ENCODE measurements around the gene TXNDC16. TPM values are rescaled to one million over a fixed set of nuclear protein-coding genes. Genes with fewer than 3 reads are reported as not detected.
A peak's percentile ranks its signal among the peaks of the same experiment; 100 is the strongest.
"Not testable (repeated sequence)": the region's sequence is repeated elsewhere in the genome, so short reads cannot be mapped to it uniquely, and the experiment has no call there.

Gene TXNDC16
- total RNA-seq, 1 experiment from 2014 or later: 20.6 TPM

DNA sequence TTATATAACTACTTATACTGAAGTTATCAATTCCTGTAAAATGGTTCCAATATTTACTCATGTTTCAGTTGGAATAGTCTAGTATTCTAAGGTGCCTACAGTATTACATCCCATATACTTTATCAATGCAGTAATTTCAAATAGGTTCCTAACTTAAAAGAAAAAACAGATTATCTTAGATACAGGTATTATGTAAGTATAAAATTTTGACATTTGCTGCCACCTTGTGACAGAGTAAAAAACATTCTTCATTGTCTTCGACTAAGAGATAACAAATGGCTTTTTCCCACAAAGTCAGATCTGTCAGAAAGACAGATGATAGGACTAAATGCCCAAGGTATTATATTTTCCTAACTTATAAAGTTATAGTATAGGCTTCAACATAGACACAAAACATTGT is 78.7 kb downstream of the TXNDC16 start:
- H3K4me1 ChIP-seq (ENCODE audit: low read length): no peaks in the 10 kb centered on the region
- peak; percentile 76 for DNase-seq
- H4K20me1 ChIP-seq (ENCODE audit: insufficient read depth, low read depth, low read length): no peaks in the 10 kb centered on the region
- no peak overlapping the region for H3K9ac ChIP-seq (ENCODE audit: low read length)
- H3K4me2 ChIP-seq (ENCODE audit: low read depth, low read length, poor library complexity, severe bottlenecking): no peak overlapping the region
- no peaks in the 10 kb centered on the region for H3K9me3 ChIP-seq (ENCODE audit: low read length)
- no peaks in the 10 kb centered on the region for H3K27me3 ChIP-seq (ENCODE audit: low read length)
- no peaks in the 10 kb centered on the region for H3K9me2 ChIP-seq (replicated peaks; ENCODE audit: insufficient read depth, low read length)
- H3K27ac ChIP-seq (ENCODE audit: low read length): no peak overlapping the region
- H3K36me3 ChIP-seq (ENCODE audit: insufficient read depth, low read length): no peaks in the 10 kb centered on the region
- no peaks in the 10 kb centered on the region for H3K79me2 ChIP-seq (ENCODE audit: low read length)
- no peak overlapping the region for H2AFZ ChIP-seq (ENCODE audit: low read length)
- H3K4me3 ChIP-seq (ENCODE audit: low read length): no peak overlapping the region

DNA sequence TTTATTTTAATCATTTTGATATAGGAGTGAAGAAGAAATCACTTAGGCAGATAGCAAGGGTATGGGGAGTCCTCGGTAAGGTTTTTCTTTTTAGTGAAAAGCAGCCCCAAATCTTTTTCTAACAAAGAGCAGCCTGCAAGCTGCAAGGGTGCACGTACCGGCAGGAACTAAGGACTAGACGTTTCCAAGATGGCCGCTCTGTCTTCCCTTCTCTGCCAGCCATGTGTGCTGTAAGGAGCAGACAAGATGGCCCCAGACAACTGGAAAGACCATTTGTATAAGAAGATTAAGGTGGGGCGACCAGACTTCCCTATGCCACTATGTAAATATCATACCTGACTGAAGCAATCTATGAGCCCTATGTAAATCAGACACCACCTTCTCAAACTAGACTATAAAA is 79.6 kb downstream of the TXNDC16 start:
- no peaks in the 10 kb centered on the region for H3K36me3 ChIP-seq (ENCODE audit: insufficient read depth, low read length)
- no peaks in the 10 kb centered on the region for H3K9me3 ChIP-seq (ENCODE audit: low read length)
- no peak for DNase-seq
- no peak overlapping the region for H3K4me2 ChIP-seq (ENCODE audit: low read depth, low read length, poor library complexity, severe bottlenecking)
- H3K9me2 ChIP-seq (replicated peaks; ENCODE audit: insufficient read depth, low read length): no peaks in the 10 kb centered on the region
- H3K79me2 ChIP-seq (ENCODE audit: low read length): no peaks in the 10 kb centered on the region
- H3K27me3 ChIP-seq (ENCODE audit: low read length): no peaks in the 10 kb centered on the region
- H4K20me1 ChIP-seq (ENCODE audit: insufficient read depth, low read depth, low read length): no peaks in the 10 kb centered on the region
- H2AFZ ChIP-seq (ENCODE audit: low read length): no peak overlapping the region
- no peak overlapping the region for H3K9ac ChIP-seq (ENCODE audit: low read length)
- no peak overlapping the region for H3K4me3 ChIP-seq (ENCODE audit: low read length)
- no peaks in the 10 kb centered on the region; the same call in 1 of the 2 replicates for H3K4me1 ChIP-seq (ENCODE audit: low read length)
- H3K27ac ChIP-seq (ENCODE audit: low read length): no peak overlapping the region

- not testable (repeated sequence) for H4K20me1 ChIP-seq (ENCODE audit: insufficient read depth, low read depth, low read length); DNase-seq; H3K27me3 ChIP-seq (ENCODE audit: low read length); H3K79me2 ChIP-seq (ENCODE audit: low read length); H3K4me2 ChIP-seq (ENCODE audit: low read depth, low read length, poor library complexity, severe bottlenecking); H3K36me3 ChIP-seq (ENCODE audit: insufficient read depth, low read length); H3K4me1 ChIP-seq (ENCODE audit: low read length); H3K9ac ChIP-seq (ENCODE audit: low read length); H3K4me3 ChIP-seq (ENCODE audit: low read length); H3K9me2 ChIP-seq (replicated peaks; ENCODE audit: insufficient read depth, low read length); H3K9me3 ChIP-seq (ENCODE audit: low read length); H2AFZ ChIP-seq (ENCODE audit: low read length); H3K27ac ChIP-seq (ENCODE audit: low read length)
Observed at GRCh38 chr14:52472251-52472650, 80.1 kb downstream of the TXNDC16 start.

DNA sequence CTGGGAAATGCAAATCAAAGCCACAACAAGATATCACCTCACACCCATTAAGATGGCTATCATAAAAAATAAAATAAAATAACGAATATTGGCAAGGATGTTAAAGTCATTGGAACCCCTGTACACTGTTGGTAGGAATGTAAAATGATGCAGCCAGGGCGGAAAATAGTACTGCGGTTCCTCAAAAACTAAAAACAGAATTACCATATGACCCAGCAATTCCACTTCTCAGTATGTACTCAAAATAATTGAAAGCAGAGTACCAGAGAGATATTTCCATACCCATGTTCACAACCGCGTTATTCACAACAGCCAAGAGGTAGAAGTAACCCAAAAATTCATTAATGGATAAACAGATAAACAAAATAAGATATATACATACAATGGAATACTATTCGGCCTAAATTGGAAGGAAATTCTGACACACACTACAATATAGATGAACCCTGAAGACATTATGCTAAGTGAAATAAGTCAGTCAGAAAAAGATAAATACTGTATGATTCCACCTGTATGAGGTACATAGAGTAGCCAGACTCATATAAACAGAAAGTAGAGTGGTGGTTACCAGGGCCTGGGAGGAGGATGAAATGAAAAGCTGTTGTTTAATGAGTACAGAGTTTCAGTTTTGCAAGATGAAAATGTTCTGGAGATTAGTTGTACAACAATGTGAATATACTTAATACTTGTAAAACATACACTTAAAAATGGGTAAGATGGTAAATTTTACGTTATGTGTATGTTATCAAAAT is 84.6 kb downstream of the TXNDC16 start:
- Histone ChIP-seq H3K9ac (ENCODE audit: low read length) (no peak overlapping the region), H3K27me3 (ENCODE audit: low read length) (no peaks in the 10 kb centered on the region), H2AFZ (ENCODE audit: low read length) (no peak overlapping the region), H3K4me1 (ENCODE audit: low read length) (peaks cover 7% of the 10 kb centered on the region; the same call in 1 of the 2 replicates), H3K9me3 (ENCODE audit: low read length) (no peaks in the 10 kb centered on the region), H3K4me2 (ENCODE audit: low read depth, low read length, poor library complexity, severe bottlenecking) (no peak overlapping the region), H3K36me3 (ENCODE audit: insufficient read depth, low read length) (peaks cover 6% of the 10 kb centered on the region), H3K79me2 (ENCODE audit: low read length) (no peaks in the 10 kb centered on the region), H3K27ac (ENCODE audit: low read length) (no peak overlapping the region), H4K20me1 (ENCODE audit: insufficient read depth, low read depth, low read length) (no peaks in the 10 kb centered on the region), H3K4me3 (ENCODE audit: low read length) (no peak overlapping the region), H3K9me2 (replicated peaks; ENCODE audit: insufficient read depth, low read length) (no peaks in the 10 kb centered on the region)
- no peak for DNase-seq

DNA sequence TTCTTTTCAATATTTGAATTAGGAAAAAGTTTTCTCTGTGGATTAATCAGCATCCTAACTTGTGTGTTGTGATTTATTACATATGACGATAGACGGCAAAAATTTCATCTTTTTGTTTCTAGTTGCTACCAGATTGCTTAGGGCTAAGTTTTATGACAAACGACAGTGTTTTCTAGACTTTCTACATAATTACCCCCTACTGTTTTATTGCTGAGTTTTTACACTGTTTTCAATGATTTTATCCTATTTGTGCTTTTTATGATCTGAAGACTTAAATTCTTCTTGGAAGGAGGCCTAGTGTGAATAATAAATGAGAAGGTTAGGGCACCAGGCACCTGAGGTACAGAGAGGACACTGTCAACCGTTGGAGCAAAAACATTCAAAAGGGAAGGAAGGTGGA is 88.1 kb downstream of the TXNDC16 start:
- Histone ChIP-seq H3K4me2 (ENCODE audit: low read depth, low read length, poor library complexity, severe bottlenecking) (no peak overlapping the region), H3K9ac (ENCODE audit: low read length) (no peak overlapping the region), H3K36me3 (ENCODE audit: insufficient read depth, low read length) (peaks cover 30% of the 10 kb centered on the region), H3K27ac (ENCODE audit: low read length) (no peak overlapping the region), H3K9me3 (ENCODE audit: low read length) (peaks cover 6% of the 10 kb centered on the region), H3K27me3 (ENCODE audit: low read length) (no peaks in the 10 kb centered on the region), H3K79me2 (ENCODE audit: low read length) (no peaks in the 10 kb centered on the region), H3K4me3 (ENCODE audit: low read length) (no peak overlapping the region), H2AFZ (ENCODE audit: low read length) (no peak overlapping the region), H3K9me2 (replicated peaks; ENCODE audit: insufficient read depth, low read length) (no peaks in the 10 kb centered on the region), H3K4me1 (ENCODE audit: low read length) (peaks cover 12% of the 10 kb centered on the region), H4K20me1 (ENCODE audit: insufficient read depth, low read depth, low read length) (no peaks in the 10 kb centered on the region)
- DNase-seq: no peak

DNA sequence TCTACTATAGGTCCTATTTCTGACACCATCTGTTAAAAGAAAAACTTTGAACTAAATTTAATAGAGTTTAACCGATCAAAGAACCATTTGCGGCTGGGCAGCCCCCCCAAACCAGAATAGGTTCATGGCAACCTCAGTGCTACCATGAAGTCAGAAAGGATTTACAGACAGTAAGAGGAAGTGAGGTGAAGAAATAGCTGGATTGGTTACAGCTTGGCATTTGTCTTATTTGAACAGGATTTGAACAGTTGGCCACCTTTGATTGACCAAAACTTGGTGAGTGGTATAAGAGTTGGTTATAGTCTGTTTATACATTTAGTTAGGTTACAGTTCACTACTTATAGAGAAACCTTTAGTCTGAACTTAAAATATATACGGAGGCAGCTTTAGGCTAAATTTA is 88.9 kb downstream of the TXNDC16 start:
- H4K20me1 ChIP-seq (ENCODE audit: insufficient read depth, low read depth, low read length): no peaks in the 10 kb centered on the region
- no peaks in the 10 kb centered on the region for H3K79me2 ChIP-seq (ENCODE audit: low read length)
- no peak overlapping the region for H3K4me3 ChIP-seq (ENCODE audit: low read length)
- no peak overlapping the region for H3K27ac ChIP-seq (ENCODE audit: low read length)
- H3K4me2 ChIP-seq (ENCODE audit: low read depth, low read length, poor library complexity, severe bottlenecking): no peak overlapping the region
- no peak overlapping the region for H2AFZ ChIP-seq (ENCODE audit: low read length)
- H3K27me3 ChIP-seq (ENCODE audit: low read length): no peaks in the 10 kb centered on the region
- no peak overlapping the region for H3K9ac ChIP-seq (ENCODE audit: low read length)
- peaks cover 30% of the 10 kb centered on the region for H3K36me3 ChIP-seq (ENCODE audit: insufficient read depth, low read length)
- DNase-seq: no peak
- H3K9me2 ChIP-seq (replicated peaks; ENCODE audit: insufficient read depth, low read length): no peaks in the 10 kb centered on the region
- peaks cover 6% of the 10 kb centered on the region for H3K9me3 ChIP-seq (ENCODE audit: low read length)
- H3K4me1 ChIP-seq (ENCODE audit: low read length): peaks cover 12% of the 10 kb centered on the region

GRCh38 chr14:52461721-52462120 is 90.6 kb downstream of the TXNDC16 start:
- H3K4me3 ChIP-seq (ENCODE audit: low read length): no peak overlapping the region
- no peak overlapping the region for H2AFZ ChIP-seq (ENCODE audit: low read length)
- no peak overlapping the region for H3K4me2 ChIP-seq (ENCODE audit: low read depth, low read length, poor library complexity, severe bottlenecking)
- no peaks in the 10 kb centered on the region for H3K27me3 ChIP-seq (ENCODE audit: low read length)
- no peak for DNase-seq
- no peaks in the 10 kb centered on the region for H3K79me2 ChIP-seq (ENCODE audit: low read length)
- H3K36me3 ChIP-seq (ENCODE audit: insufficient read depth, low read length): peaks cover 30% of the 10 kb centered on the region
- H3K9me3 ChIP-seq (ENCODE audit: low read length): peaks cover 6% of the 10 kb centered on the region
- H3K4me1 ChIP-seq (ENCODE audit: low read length): peaks cover 5% of the 10 kb centered on the region
- H4K20me1 ChIP-seq (ENCODE audit: insufficient read depth, low read depth, low read length): no peaks in the 10 kb centered on the region
- no peak overlapping the region for H3K27ac ChIP-seq (ENCODE audit: low read length)
- H3K9me2 ChIP-seq (replicated peaks; ENCODE audit: insufficient read depth, low read length): no peaks in the 10 kb centered on the region
- no peak overlapping the region for H3K9ac ChIP-seq (ENCODE audit: low read length)

DNA sequence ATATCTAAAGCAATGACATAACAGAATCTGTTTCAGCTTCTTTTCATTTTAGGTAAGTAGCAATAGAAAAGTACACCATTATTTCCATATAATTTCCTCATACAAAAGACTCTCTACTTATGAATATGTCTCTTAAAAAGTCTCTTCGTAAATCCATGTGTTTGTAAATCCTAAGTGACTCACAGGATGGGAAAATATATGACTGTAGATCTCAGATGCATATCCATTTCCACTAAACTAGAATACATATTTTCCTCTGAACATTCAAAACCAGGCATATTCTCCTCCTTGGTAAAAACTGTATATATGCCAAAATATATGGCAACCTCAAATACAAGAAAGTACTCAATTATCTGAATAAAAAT is 93.6 kb downstream of the TXNDC16 start:
- no peaks in the 10 kb centered on the region for H3K9me2 ChIP-seq (replicated peaks; ENCODE audit: insufficient read depth, low read length)
- no peak overlapping the region for H3K4me2 ChIP-seq (ENCODE audit: low read depth, low read length, poor library complexity, severe bottlenecking)
- no peak overlapping the region for H3K9ac ChIP-seq (ENCODE audit: low read length)
- no peaks in the 10 kb centered on the region for H3K27me3 ChIP-seq (ENCODE audit: low read length)
- H3K79me2 ChIP-seq (ENCODE audit: low read length): no peaks in the 10 kb centered on the region
- H4K20me1 ChIP-seq (ENCODE audit: insufficient read depth, low read depth, low read length): no peaks in the 10 kb centered on the region
- no peak overlapping the region for H2AFZ ChIP-seq (ENCODE audit: low read length)
- no peak for DNase-seq
- no peak overlapping the region for H3K27ac ChIP-seq (ENCODE audit: low read length)
- H3K9me3 ChIP-seq (ENCODE audit: low read length): peaks cover 6% of the 10 kb centered on the region
- no peak overlapping the region for H3K4me3 ChIP-seq (ENCODE audit: low read length)
- H3K36me3 ChIP-seq (ENCODE audit: insufficient read depth, low read length): peaks cover 36% of the 10 kb centered on the region
- H3K4me1 ChIP-seq (ENCODE audit: low read length): peaks cover 5% of the 10 kb centered on the region

All from Karpas-422 (cell line).